K562 (cell line): Measurements from ENCODE around the gene TNFRSF6B. TPM values are rescaled to one million over a fixed set of nuclear protein-coding genes. Genes with fewer than 3 reads are reported as not detected.

Experiments
- ATAC-seq: fragments of 200-7000 bp; cut with Tn5 transposase; 3 replicates; pipeline ENCODE4 v1.9.1; 2020; ENCODE audit warnings: moderate library complexity
- BruUV-seq: library from RNA; stranded (reverse); fragments of 400-500 nt; replicated peaks from 2 replicates; lab custom pipeline; 2021; lab: Mats Ljungman, UMichigan
- CTCF ChIA-PET: fragments of 300-600 bp; formaldehyde crosslinking; extraction: SDS; loops from one replicate; lab custom pipeline; 2021; ENCODE audit warnings: low intra/inter-chr PET ratio; lab: Yijun Ruan, JAX
- POLR2A ChIA-PET: fragments of 300-600, 350-650 bp; sonication (Branson Sonifier 250); formaldehyde crosslinking; extraction: SDS; loops from one replicate; lab custom pipeline; 2021; ENCODE audit warnings: antibody characterized with exemption, inconsistent platforms; lab: Yijun Ruan, JAX
- DNase-seq, 4 experiments: peaks; one replicate each; pipeline versions ENCODE4 v3.0.0 to v3.0.0-alpha.2; 2011 to 2018; ENCODE audit warnings: low spot score in 3 of 4, mixed read lengths in 3 of 4; ENCODE audit errors: extremely low read depth in 1 of 4
- FAIRE-seq: peaks from 2 replicates; lab custom pipeline; 2011; peaks lifted over from hg19 to GRCh38; lab: Jason Lieb, UNC
- H2AFZ ChIP-seq: 2 replicates; pipeline ENCODE4 v1.6.0; 2011; ENCODE audit warnings: low read depth, low read length, control low read depth, inconsistent platforms
- H3K27ac ChIP-seq: fragments of 200-600 bp; 3 replicates; pipeline ENCODE4 v1.8.0; 2011; ENCODE audit warnings: low read depth, mild to moderate bottlenecking, control low read depth, inconsistent platforms, low read length, moderate library complexity, mixed read lengths; ENCODE audit errors: extremely low read depth
- H3K27me3 ChIP-seq, 2 experiments: fragments of 300-600 bp in 1 of 2; 2 replicates in 1 of 2; 3 replicates in 1 of 2; pipeline versions ENCODE4 v1.6.0 to v1.8.0; 2011; ENCODE audit warnings: inconsistent platforms in 2 of 2, low read length in 2 of 2, mild to moderate bottlenecking in 1 of 2, mixed read lengths in 1 of 2, moderate library complexity in 1 of 2; ENCODE audit not compliant: control insufficient read depth in 2 of 2, insufficient read depth in 2 of 2
- H3K36me3 ChIP-seq: fragments of 300-600 bp; 3 replicates; pipeline ENCODE4 v1.8.0; 2011; ENCODE audit warnings: mild to moderate bottlenecking, low read length, inconsistent platforms; ENCODE audit not compliant: control insufficient read depth, insufficient read depth
- H3K4me1 ChIP-seq, 2 experiments: fragments of 200-600 bp in 1 of 2; replicated peaks in 1 of 2; 2 replicates in 1 of 2; 3 replicates in 1 of 2; pipeline versions ENCODE4 v1.5.1 to v1.8.0; 2011; ENCODE audit warnings: inconsistent platforms in 2 of 2, low read length in 2 of 2, mild to moderate bottlenecking in 1 of 2, mixed read lengths in 1 of 2, moderate library complexity in 1 of 2; ENCODE audit not compliant: control insufficient read depth in 2 of 2, insufficient read depth in 2 of 2
- H3K4me2 ChIP-seq: 2 replicates; pipeline ENCODE4 v1.6.1; 2011; ENCODE audit warnings: low read length, control low read depth, inconsistent platforms, mixed read lengths; ENCODE audit not compliant: insufficient read depth
- H3K4me3 ChIP-seq: fragments of 200-600 bp; sonication (generic), shearing (Covaris generic); 2 replicates; pipeline ENCODE4 v1.5.1; 2016; ENCODE audit warnings: control low read depth, inconsistent platforms
- H3K79me2 ChIP-seq: fragments of 200-600 bp; 3 replicates; pipeline ENCODE4 v1.8.0; 2011; ENCODE audit warnings: low read length, inconsistent platforms; ENCODE audit not compliant: control insufficient read depth, insufficient read depth
- H3K9ac ChIP-seq, 2 experiments: 2 replicates each; pipeline versions ENCODE4 v1.6.0 to v1.6.1; 2011; ENCODE audit warnings: low read depth in 2 of 2, low read length in 2 of 2, control low read depth in 1 of 2, inconsistent platforms in 1 of 2, mild to moderate bottlenecking in 1 of 2, mixed read lengths in 1 of 2; ENCODE audit not compliant: insufficient read depth in 1 of 2
- H3K9me1 ChIP-seq: one replicate; pipeline ENCODE4 v1.6.0; 2011; ENCODE audit warnings: inconsistent platforms, mild to moderate bottlenecking, low read length, moderate library complexity; ENCODE audit not compliant: control insufficient read depth, insufficient read depth
- H3K9me3 ChIP-seq: replicated peaks from 2 replicates; pipeline ENCODE4 v1.5.1; 2011; ENCODE audit warnings: low read depth, low read length, inconsistent platforms; ENCODE audit not compliant: control insufficient read depth, insufficient read depth
- H4K20me1 ChIP-seq: replicated peaks from 2 replicates; pipeline ENCODE4 v1.6.1; 2011; ENCODE audit warnings: low read length, inconsistent platforms, mixed read lengths; ENCODE audit not compliant: control insufficient read depth, insufficient read depth
- CBFA2T3 ChIP-seq: fragments of 450-650 bp; IDR thresholded peaks from 2 replicates; pipeline ENCODE4 v1.6.1; 2017
- ETS1 ChIP-seq: conservative IDR thresholded peaks from 2 replicates; pipeline ENCODE4 v1.6.1; 2011; ENCODE audit warnings: low read depth, mild to moderate bottlenecking, low read length; ENCODE audit not compliant: control insufficient read depth
- FOSL1 ChIP-seq: fragments of 200-800 bp; sonication (Bioruptor generic); conservative IDR thresholded peaks from 2 replicates; pipeline ENCODE4 v1.6.1; 2016; ENCODE audit warnings: missing genetic modification characterization, missing compliant biosample characterization
- HDAC1 ChIP-seq, 2 experiments: fragments of 450-650 bp; IDR thresholded peaks; 2 replicates each; pipeline ENCODE4 v1.6.1; 2016 to 2017; ENCODE audit warnings: inconsistent platforms in 1 of 2, mild to moderate bottlenecking in 1 of 2, moderate library complexity in 1 of 2
- HMG20B ChIP-seq: fragments of 250-450 bp; sonication (Bioruptor Pico); IDR thresholded peaks from 2 replicates; pipeline ENCODE4 v1.5.0; 2021; ENCODE audit warnings: mild to moderate bottlenecking
- RBBP5 ChIP-seq: fragments of 200-600 bp; sonication (generic); IDR thresholded peaks from 2 replicates; pipeline ENCODE4 v1.6.1; 2012; ENCODE audit warnings: borderline replicate concordance, mild to moderate bottlenecking, low read length, control low read depth, inconsistent platforms; ENCODE audit not compliant: insufficient read depth, poor library complexity, severe bottlenecking
- RFX5 ChIP-seq: IDR thresholded peaks from 2 replicates; pipeline ENCODE4 v1.6.1; 2011; ENCODE audit warnings: low read depth, mild to moderate bottlenecking, improper control_type of control experiment, low read length
- SPI1 ChIP-seq: IDR thresholded peaks from 2 replicates; pipeline ENCODE4 v1.6.1; 2011; ENCODE audit warnings: low read depth, low read length, control low read depth, borderline replicate concordance
- TEAD4 ChIP-seq, 2 experiments: sonication (generic) in 1 of 2; formaldehyde crosslinking in 1 of 2; IDR thresholded peaks; 2 replicates each; pipeline versions ENCODE4 v1.6.1 to v1.8.0; 2012 to 2022; ENCODE audit warnings: borderline replicate concordance in 1 of 2, inconsistent platforms in 1 of 2, low read length in 1 of 2, mild to moderate bottlenecking in 1 of 2, missing genetic modification reagents in 1 of 2
- ZBTB2 ChIP-seq: fragments of 450-650 bp; IDR thresholded peaks from 2 replicates; pipeline ENCODE4 v1.6.1; 2016; ENCODE audit warnings: antibody characterized with exemption
- ZEB2 ChIP-seq: fragments of 450-650 bp; IDR thresholded peaks from 2 replicates; pipeline ENCODE4 v1.6.1; 2016
- ZNF740 ChIP-seq, 3 experiments: fragments of 200-800 bp in 1 of 3; sonication (Bioruptor generic) in 1 of 3; sonication (generic) in 1 of 3; formaldehyde crosslinking in 1 of 3; IDR thresholded peaks; 2 replicates each; pipeline versions ENCODE4 v1.6.1 to v1.8.0; 2016 to 2022; ENCODE audit warnings: mild to moderate bottlenecking in 2 of 3, missing compliant biosample characterization in 2 of 3, missing genetic modification characterization in 2 of 3, missing genetic modification reagents in 1 of 3
- WGBS: fragments of 100-300 bp; shearing (Covaris generic); methylation state at CpG from one replicate; pipeline ENCODE4 v1.1.6; 2016; ENCODE audit warnings: low coverage, mixed read lengths; ENCODE audit not compliant: insufficient coverage; ENCODE audit errors: missing lambda C conversion rate; 5-methylcytosine and 5-hydroxymethylcytosine counted together
- in situ Hi-C: fragments of 300-500 bp; cut with MboI; formaldehyde crosslinking; loops from 4 replicates; pipeline ENCODE4 v1.15.0; 2018; ENCODE audit warnings: inconsistent platforms, mixed read lengths
- intact Hi-C: fragments of 100-400 bp; cut with micrococcal nuclease; formaldehyde crosslinking; loops from 2 replicates; pipeline ENCODE4 v1.14.2; 2022
- polyA plus RNA-seq, 8 experiments: library from polyadenylated mRNA; depleted of rRNA in 4 of 8; stranded (reverse) in 5 of 8; unstranded in 3 of 8; fragments of >200 nt; fragmentation: Nextera tagmentation in 2 of 8; fragmentation: Illumina TruSeq in 1 of 8; extraction: Ambion mirVana in 2 of 8; extraction: Trizol in 1 of 8; gene quantifications; 2 replicates each; pipeline versions ENCODE4 v1.2.1 to v1.2.3, GENCODE V29; 2011 to 2014; ENCODE audit warnings: inconsistent platforms in 1 of 8, missing spikeins in 1 of 8
- total RNA-seq, 7 experiments: library from RNA; depleted of rRNA in 6 of 7; stranded (reverse); fragments of >200 nt in 6 of 7; fragmentation: Illumina TruSeq in 2 of 7; extraction: Trizol in 2 of 7; gene quantifications; 2 replicates each; pipeline versions ENCODE4 v1.2.1 to v1.2.3, GENCODE V29; 2011 to 2021; ENCODE audit warnings: low replicate concordance in 1 of 7

Gene TNFRSF6B
- total and polyA plus RNA-seq, 9 of the 15 experiments (the other 6 are each of a cell fraction or from before 2014, with no cell fraction given) = 0.10 to 3.5 (median 0.32) TPM; not detected in 6

DNA sequence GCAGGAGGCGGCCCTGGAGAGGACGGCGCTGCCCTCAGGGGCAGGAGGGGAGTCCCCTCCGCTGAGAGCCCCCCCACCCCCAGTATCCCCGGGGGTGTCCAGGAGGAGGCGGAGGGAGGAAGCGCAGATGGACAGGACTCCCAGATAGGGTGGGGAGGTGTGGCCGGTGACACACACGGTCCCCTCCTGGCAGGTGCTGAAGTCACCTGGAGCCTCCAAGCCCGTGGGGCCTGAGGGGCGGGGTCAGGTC lies 44.6 kb upstream of the TNFRSF6B start:
- peak; percentile 29 to 63 (median 54) for DNase-seq
- H3K4me3 ChIP-seq = peak overlapping the region; percentile 68
- no peak for FAIRE-seq

More for the DNA sequence above, 44.6 kb upstream of the TNFRSF6B start:
- in situ Hi-C loops = no loop called here
- peaks cover 38% of the 10 kb centered on the region for H3K79me2 ChIP-seq
- TF ChIP-seq CBFA2T3 (0 out of 2 replicates have a peak, but pooled peaks have one; percentile 3), ZNF740 (CRISPR knock-in tag; IDR thresholded peaks at IDR 0.05) (peak; percentile 80; the same call in 1 of the 2 replicates), ZNF740 (tag; IDR thresholded peaks at IDR 0.05) (no peak), FOSL1 (tag) (no peak), RBBP5 (peak; percentile 15), ZEB2 (peak; percentile 39; the same call in 1 of the 2 replicates), HMG20B (CRISPR knock-in tag) (no peak), ETS1 (no peak), ZBTB2 (0 out of 2 replicates have a peak, but pooled peaks have one; percentile 24), RFX5 (no peak), SPI1 (0 out of 2 replicates have a peak, but pooled peaks have one; percentile 3), HDAC1 (IDR thresholded peaks at IDR 0.05) (peak in 1 of 2 experiments; percentile 36; a peak in 1 of 4 replicates), TEAD4 (IDR thresholded peaks at IDR 0.05; ENCODE audit: low read length) (no peak), TEAD4 (CRISPR knock-in tag; IDR thresholded peaks at IDR 0.05; ENCODE audit: borderline replicate concordance) (no peak)
- intact Hi-C loops = loop anchor here (10.0 kb wide), 1 partner anchor 117 kb away; the partner anchor contains the start of gene PTK6
- H3K27me3 ChIP-seq = no peaks in the 10 kb centered on the region
- POLR2A ChIA-PET = no interaction called here
- ATAC-seq = peak; percentile 4; the same call in 1 of the 3 replicates
- peaks cover 3% of the 10 kb centered on the region for H3K9me1 ChIP-seq
- H4K20me1 ChIP-seq = no peaks in the 10 kb centered on the region; the same call in 1 of the 2 replicates
- CTCF ChIA-PET = no interaction called here
- H2AFZ ChIP-seq = peak overlapping the region; percentile 72
- peak overlapping the region; percentile 31 to 92; a peak in 3 of 4 replicates for H3K9ac ChIP-seq
- H3K4me1 ChIP-seq = peaks cover 25 to 67% of the 10 kb centered on the region in 2 experiments
- peaks cover 7% of the 10 kb centered on the region; the same call in 1 of the 3 replicates for H3K36me3 ChIP-seq
- H3K4me2 ChIP-seq = peak overlapping the region; percentile 66; the same call in 1 of the 2 replicates
- BruUV-seq = no TSS peak
- H3K9me3 ChIP-seq = no peaks in the 10 kb centered on the region
- WGBS = 8% methylated on average over 6 of the region's 11 CpGs
- H3K27ac ChIP-seq = no peak overlapping the region
